IMR-90 (cell line): ENCODE results near the gene PLPP4. TPM values are rescaled to one million over a fixed set of nuclear protein-coding genes. Genes with fewer than 3 reads are reported as not detected.
A peak's percentile ranks its signal among the peaks of the same experiment; 100 is the strongest.

Experiments used
- ATAC-seq: fragments of 200-7000 bp; cut with Tn5 transposase; 2 replicates; pipeline ENCODE4 v1.9.1; 2020; ENCODE audit warnings: low read depth, mild to moderate bottlenecking, moderate library complexity
- BruUV-seq: library from RNA; stranded (reverse); fragments of 400-500 nt; replicated peaks from 2 replicates; lab custom pipeline; 2021; lab: Mats Ljungman, UMichigan
- CTCF ChIA-PET: fragments of 300-600 bp; formaldehyde crosslinking; extraction: SDS; loops from one replicate; lab custom pipeline; 2021; ENCODE audit warnings: antibody characterized with exemption; lab: Yijun Ruan, JAX
- POLR2A ChIA-PET: fragments of 300-600 bp; sonication (Branson Sonifier 250); formaldehyde crosslinking; loops from one replicate; lab custom pipeline; 2022; ENCODE audit warnings: antibody characterized with exemption; ENCODE audit not compliant: unreplicated experiment; lab: Charles Lee
- DNase-seq: peaks from one replicate; pipeline ENCODE4 v3.0.0; 2013
- H2AFZ ChIP-seq: replicated peaks from 2 replicates; pipeline ENCODE3; 2013; ENCODE audit warnings: low read length, mild to moderate bottlenecking; ENCODE audit not compliant: poor library complexity
- H2AK5ac ChIP-seq: 2 replicates; pipeline ENCODE4 v1.6.1; 2013; ENCODE audit warnings: low read depth, low read length, inconsistent platforms
- H2AK9ac ChIP-seq: replicated peaks from 2 replicates; pipeline ENCODE3; 2013; ENCODE audit warnings: mild to moderate bottlenecking, low read depth, low read length, moderate library complexity; ENCODE audit not compliant: poor library complexity
- H2BK120ac ChIP-seq: 2 replicates; pipeline ENCODE4 v1.6.1; 2013; ENCODE audit warnings: low read depth, low read length, inconsistent platforms
- H2BK15ac ChIP-seq: 3 replicates; pipeline ENCODE4 v1.6.1; 2013; ENCODE audit warnings: low read depth, low read length, inconsistent platforms
- H2BK20ac ChIP-seq: 2 replicates; pipeline ENCODE4 v1.6.1; 2013; ENCODE audit warnings: low read depth, mild to moderate bottlenecking, inconsistent platforms, low read length, moderate library complexity
- H2BK5ac ChIP-seq: 2 replicates; pipeline ENCODE4 v1.6.1; 2013; ENCODE audit warnings: mild to moderate bottlenecking, low read depth, low read length, inconsistent platforms; ENCODE audit not compliant: poor library complexity, severe bottlenecking
- H3K14ac ChIP-seq: replicated peaks from 2 replicates; pipeline ENCODE4 v1.6.1; 2013; ENCODE audit warnings: low read depth, low read length, inconsistent platforms
- H3K18ac ChIP-seq: 2 replicates; pipeline ENCODE4 v1.6.1; 2013; ENCODE audit warnings: low read depth, low read length, control low read depth
- H3K23ac ChIP-seq: 2 replicates; pipeline ENCODE4 v1.6.1; 2013; ENCODE audit warnings: low read depth, low read length, inconsistent platforms
- H3K27ac ChIP-seq: 2 replicates; pipeline ENCODE4 v1.5.1; 2013; ENCODE audit warnings: mild to moderate bottlenecking, control low read depth, low read length; ENCODE audit not compliant: insufficient read depth
- H3K27me3 ChIP-seq: 2 replicates; pipeline ENCODE4 v1.6.1; 2013; ENCODE audit warnings: low read length; ENCODE audit not compliant: control insufficient read depth, insufficient read depth
- H3K36me3 ChIP-seq: 2 replicates; pipeline ENCODE4 v1.6.1; 2013; ENCODE audit warnings: low read length, mixed read lengths; ENCODE audit not compliant: control insufficient read depth, insufficient read depth
- H3K4ac ChIP-seq: 2 replicates; pipeline ENCODE4 v1.6.1; 2013; ENCODE audit warnings: low read depth, low read length, inconsistent platforms
- H3K4me1 ChIP-seq: 2 replicates; pipeline ENCODE4 v1.6.1; 2013; ENCODE audit warnings: low read length, mixed read lengths; ENCODE audit not compliant: control insufficient read depth, insufficient read depth
- H3K4me2 ChIP-seq: 2 replicates; pipeline ENCODE4 v1.6.1; 2013; ENCODE audit warnings: low read depth, mild to moderate bottlenecking, control low read depth, low read length, moderate library complexity
- H3K4me3 ChIP-seq: 2 replicates; pipeline ENCODE4 v1.5.1; 2013; ENCODE audit warnings: low read depth, mild to moderate bottlenecking, control low read depth, low read length, moderate library complexity; ENCODE audit not compliant: insufficient read depth
- H3K56ac ChIP-seq: 2 replicates; pipeline ENCODE4 v1.6.1; 2013; ENCODE audit warnings: low read length, inconsistent platforms; ENCODE audit not compliant: insufficient read depth; ENCODE audit errors: extremely low read depth
- H3K79me1 ChIP-seq, 2 experiments: 2 replicates each; pipeline ENCODE4 v1.6.1; 2013; ENCODE audit warnings: low read length in 2 of 2, inconsistent platforms in 1 of 2, low read depth in 1 of 2
- H3K9ac ChIP-seq: 2 replicates; pipeline ENCODE4 v1.6.1; 2013; ENCODE audit warnings: low read depth, low read length, control low read depth
- H3K9me1 ChIP-seq: 2 replicates; pipeline ENCODE4 v1.6.1; 2013; ENCODE audit warnings: low read length, inconsistent platforms; ENCODE audit not compliant: insufficient read depth
- H3K9me3 ChIP-seq: 2 replicates; pipeline ENCODE4 v1.6.1; 2013; ENCODE audit warnings: low read length; ENCODE audit not compliant: control insufficient read depth, insufficient read depth
- H4K20me1 ChIP-seq: 2 replicates; pipeline ENCODE4 v1.6.1; 2013; ENCODE audit warnings: low read length, inconsistent platforms; ENCODE audit not compliant: insufficient read depth
- H4K5ac ChIP-seq: 2 replicates; pipeline ENCODE4 v1.6.1; 2013; ENCODE audit warnings: mild to moderate bottlenecking, low read depth, low read length, control low read depth
- H4K8ac ChIP-seq, 2 experiments: 2 replicates each; pipeline ENCODE4 v1.6.1; 2013; ENCODE audit warnings: low read depth in 2 of 2, low read length in 2 of 2, control low read depth in 1 of 2, inconsistent platforms in 1 of 2
- H4K91ac ChIP-seq: 2 replicates; pipeline ENCODE4 v1.6.1; 2013; ENCODE audit warnings: low read depth, low read length, inconsistent platforms; ENCODE audit not compliant: insufficient read depth
- BHLHE40 ChIP-seq: fragments of 150-350 bp; IDR thresholded peaks from 2 replicates; pipeline ENCODE4 v1.6.1; 2016; ENCODE audit warnings: mild to moderate bottlenecking, low read depth, low read length
- CEBPB ChIP-seq: IDR thresholded peaks from 2 replicates; pipeline ENCODE4 v1.6.1; 2012; ENCODE audit warnings: low read depth, low read length, improper control_type of control experiment
- MAFK ChIP-seq: IDR thresholded peaks from 2 replicates; pipeline ENCODE4 v1.6.1; 2012; ENCODE audit warnings: low read depth, low read length, improper control_type of control experiment
- MAZ ChIP-seq: IDR thresholded peaks from 2 replicates; pipeline ENCODE4 v1.6.1; 2012; ENCODE audit warnings: low read depth, mild to moderate bottlenecking, low read length, improper control_type of control experiment, moderate library complexity, borderline replicate concordance
- NFE2L2 ChIP-seq: fragments of 150-350 bp; IDR thresholded peaks from 2 replicates; pipeline ENCODE4 v1.6.1; 2016; ENCODE audit warnings: low read depth, mild to moderate bottlenecking, low read length
- POLR2A ChIP-seq: IDR thresholded peaks from 2 replicates; pipeline ENCODE4 v1.6.1; 2012; ENCODE audit warnings: mild to moderate bottlenecking, low read depth, low read length
- RAD21 ChIP-seq: IDR thresholded peaks from 2 replicates; pipeline ENCODE4 v1.6.1; 2012; ENCODE audit warnings: low read length, improper control_type of control experiment
- RFX5 ChIP-seq: IDR thresholded peaks from 2 replicates; pipeline ENCODE4 v1.8.0; 2012; ENCODE audit warnings: low read depth, mild to moderate bottlenecking, low read length, moderate library complexity
- WGBS, 2 experiments: methylation state at CpG; one replicate each; pipeline versions ENCODE4 v1.1.5 to v1.1.7; 2013; ENCODE audit warnings: missing lambda C conversion rate in 2 of 2; ENCODE audit not compliant: insufficient read length in 1 of 2; ENCODE audit errors: extremely low coverage in 2 of 2; 5-methylcytosine and 5-hydroxymethylcytosine counted together
- dilution Hi-C: fragments of 300-500 bp; cut with HindIII; formaldehyde crosslinking; loops from one replicate; pipeline ENCODE4 v1.14.3; 2018; ENCODE audit warnings: low sequenced_read_pairs; ENCODE audit not compliant: unreplicated experiment
- in situ Hi-C: fragments of 300-500 bp; cut with MboI; formaldehyde crosslinking; loops from 3 replicates; pipeline ENCODE4 v1.14.3; 2019; ENCODE audit warnings: low sequenced_read_pairs, inconsistent platforms, mixed read lengths
- intact Hi-C: fragments of 100-400 bp; cut with micrococcal nuclease; formaldehyde crosslinking; loops from 2 replicates; pipeline ENCODE4 v1.10.0; 2022
- polyA plus RNA-seq, 3 experiments: library from polyadenylated mRNA; depleted of rRNA; stranded (reverse); fragments of >200 nt; gene quantifications; 2 replicates each; pipeline ENCODE4 v1.2.3, GENCODE V29; 2012; ENCODE audit warnings: low replicate concordance in 1 of 3
- total RNA-seq: library from RNA; depleted of rRNA; stranded (reverse); fragments of >200 nt; gene quantifications from 2 replicates; pipeline ENCODE4 v1.2.3, GENCODE V29; 2012

The PLPP4 gene
- total and polyA plus RNA-seq, 2 of the 4 experiments (the other 2 are of a cell fraction), result 0.18 to 0.60 TPM

GRCh38 chr10:120514035-120514620, 57.1 kb downstream of the PLPP4 start:
- Histone ChIP-seq H2AK5ac (no peak overlapping the region), H3K18ac (no peak overlapping the region), H4K20me1 (no peaks in the 10 kb centered on the region), H4K91ac (no peak overlapping the region), H3K27me3 (no peaks in the 10 kb centered on the region), H2BK120ac (no peak overlapping the region), H3K4ac (no peak overlapping the region), H3K9me1 (no peaks in the 10 kb centered on the region), H3K79me1 (no peaks in the 10 kb centered on the region), H2AFZ (no peak overlapping the region), H3K4me2 (no peak overlapping the region), H3K23ac (no peak overlapping the region), H3K9ac (no peak overlapping the region), H2BK20ac (no peak overlapping the region), H4K8ac (no peak overlapping the region), H3K14ac (no peak overlapping the region), H2BK5ac (no peak overlapping the region), H3K4me3 (no peak overlapping the region), H2BK15ac (no peak overlapping the region), H3K27ac (no peak overlapping the region), H3K56ac (no peak overlapping the region), H3K36me3 (no peaks in the 10 kb centered on the region), H2AK9ac (no peak overlapping the region), H3K9me3 (peaks cover 31% of the 10 kb centered on the region), H3K4me1 (no peaks in the 10 kb centered on the region), H4K5ac (no peak overlapping the region)
- WGBS, 2 experiments, result no CpG with 5 or more reads among the region's 11 CpGs
- in situ Hi-C loops, result no loop called here
- POLR2A ChIA-PET, result no interaction called here
- TF ChIP-seq RAD21, result no peak
- no peak for TF ChIP-seq POLR2A
- no peak for TF ChIP-seq CEBPB
- no peak for TF ChIP-seq NFE2L2
- no peak for TF ChIP-seq BHLHE40
- no peak for TF ChIP-seq MAFK
- no peak for TF ChIP-seq MAZ
- TF ChIP-seq RFX5, result no peak
- no TSS peak for BruUV-seq
- CTCF ChIA-PET, result no interaction called here
- intact Hi-C loops, result no loop called here
- dilution Hi-C loops, result no loop called here
- DNase-seq, result peak; percentile 7
- ATAC-seq, result no peak
